NCI-H187 (cell line): ENCODE measurements around the gene AP4M1.

Source experiments
- DNase-seq, 2 experiments: peaks; one replicate each; lab custom pipeline; 2025; lab: John Stamatoyannopoulos, UW

AP4M1 gene, protein sequence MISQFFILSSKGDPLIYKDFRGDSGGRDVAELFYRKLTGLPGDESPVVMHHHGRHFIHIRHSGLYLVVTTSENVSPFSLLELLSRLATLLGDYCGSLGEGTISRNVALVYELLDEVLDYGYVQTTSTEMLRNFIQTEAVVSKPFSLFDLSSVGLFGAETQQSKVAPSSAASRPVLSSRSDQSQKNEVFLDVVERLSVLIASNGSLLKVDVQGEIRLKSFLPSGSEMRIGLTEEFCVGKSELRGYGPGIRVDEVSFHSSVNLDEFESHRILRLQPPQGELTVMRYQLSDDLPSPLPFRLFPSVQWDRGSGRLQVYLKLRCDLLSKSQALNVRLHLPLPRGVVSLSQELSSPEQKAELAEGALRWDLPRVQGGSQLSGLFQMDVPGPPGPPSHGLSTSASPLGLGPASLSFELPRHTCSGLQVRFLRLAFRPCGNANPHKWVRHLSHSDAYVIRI

DNA sequence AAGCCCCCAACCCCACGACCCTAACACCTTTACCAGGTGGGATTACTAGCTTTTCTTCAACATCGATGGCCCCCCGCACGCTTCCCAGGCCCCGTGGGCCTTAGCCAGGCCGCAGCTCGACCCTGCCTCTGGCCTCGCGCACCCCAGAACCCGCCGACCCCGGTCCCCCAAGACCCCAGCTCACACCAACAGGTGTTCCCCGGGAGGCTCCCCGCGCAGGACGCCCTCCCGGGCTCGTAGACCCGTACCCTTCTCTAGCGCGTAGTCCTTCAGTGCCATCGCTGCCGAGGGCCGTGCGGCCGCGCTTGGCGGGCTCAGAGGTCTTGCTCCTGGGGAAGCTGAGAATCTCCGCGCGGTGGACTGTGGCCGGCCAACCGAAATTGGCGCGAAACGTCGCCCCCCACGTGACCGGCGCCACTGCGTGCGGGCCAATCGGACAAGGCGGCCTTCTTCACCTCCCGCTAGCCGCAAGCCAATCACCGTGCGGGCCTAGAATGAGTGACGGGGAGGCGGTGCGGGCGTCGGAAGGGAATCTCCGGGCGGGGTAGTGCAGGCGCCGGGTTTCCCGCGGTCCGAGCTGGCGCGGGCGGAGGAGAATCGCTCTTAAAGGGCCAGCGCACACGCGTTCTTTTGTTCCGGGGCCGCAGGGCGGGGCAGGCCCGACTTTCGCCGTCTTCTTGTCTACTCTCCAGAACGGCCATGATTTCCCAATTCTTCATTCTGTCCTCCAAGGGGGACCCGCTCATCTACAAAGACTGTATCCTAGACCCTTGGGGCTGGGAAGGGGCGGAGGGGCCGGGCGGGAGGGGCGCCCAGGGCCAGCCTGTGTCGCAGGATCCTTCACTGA, at the start of gene AP4M1, which contains the start of gene MCM7:
Gene AP4M1 (plus strand): TSS at position 628 of the 847 bp plus-strand sequence. CDS start 72 bp downstream, at position 700.
Gene MCM7 (minus strand): TSS at position 382 of the 847 bp plus-strand sequence. CDS start 103 bp downstream, at position 279.
- DNase-seq: peak; percentile 94 to 99

DNA sequence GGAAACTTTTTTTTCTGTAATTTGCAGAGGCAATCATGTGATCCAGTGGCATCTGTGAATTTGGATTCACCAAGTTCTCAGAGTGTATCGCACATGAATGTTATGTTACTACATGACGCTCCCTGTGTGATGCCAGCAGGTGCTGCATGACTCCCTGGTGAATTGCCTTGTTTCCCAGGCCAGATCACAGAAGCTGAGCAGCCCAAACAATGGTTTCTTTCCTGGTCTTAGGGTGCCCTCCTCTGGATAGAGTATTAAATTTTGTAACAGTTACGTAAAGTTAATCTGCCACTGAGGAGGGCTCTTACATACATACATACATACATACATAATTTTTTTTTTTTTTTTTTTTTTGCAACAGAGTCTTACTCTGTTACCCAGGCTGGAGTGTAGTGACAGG, 48.2 kb upstream of the AP4M1 start:
- no peak for DNase-seq

DNA sequence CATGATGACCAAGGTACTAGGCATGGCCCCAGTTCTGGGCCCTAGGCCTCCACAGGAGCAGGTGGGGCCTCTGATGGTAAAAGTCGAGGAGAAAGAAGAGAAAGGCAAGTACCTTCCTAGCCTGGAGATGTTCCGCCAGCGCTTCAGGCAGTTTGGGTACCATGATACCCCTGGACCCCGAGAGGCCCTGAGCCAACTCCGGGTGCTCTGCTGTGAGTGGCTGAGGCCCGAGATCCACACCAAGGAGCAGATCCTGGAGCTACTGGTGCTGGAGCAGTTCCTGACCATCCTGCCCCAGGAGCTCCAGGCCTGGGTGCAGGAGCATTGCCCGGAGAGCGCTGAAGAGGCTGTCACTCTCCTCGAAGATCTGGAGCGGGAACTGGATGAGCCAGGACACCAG, 44.4 kb upstream of the AP4M1 start:
- no peak for DNase-seq

DNA sequence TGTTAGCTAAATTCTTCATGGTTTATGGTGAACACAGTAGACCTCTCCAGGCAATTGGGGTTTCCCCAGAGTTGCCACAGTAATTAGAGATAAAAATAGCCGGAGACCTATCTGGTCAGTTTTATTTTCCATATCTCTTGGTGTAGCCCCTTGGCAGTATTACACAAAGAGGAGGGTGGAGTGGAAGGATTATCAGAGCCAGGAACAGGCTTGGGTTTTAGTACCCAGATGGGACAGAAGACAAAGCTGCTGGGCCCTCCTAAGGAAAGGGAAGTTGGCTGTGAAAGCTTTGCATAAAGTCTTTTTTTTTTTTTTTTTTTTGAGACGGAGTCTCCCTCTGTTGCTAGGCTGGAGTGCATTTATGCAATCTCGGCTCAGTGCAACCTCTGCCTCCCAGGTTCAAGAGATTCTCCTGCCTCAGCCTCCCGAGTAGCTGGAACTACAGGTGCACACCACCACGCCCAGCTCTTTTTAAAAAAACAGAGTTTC, 42.1 kb upstream of the AP4M1 start:
- DNase-seq: no peak

DNA sequence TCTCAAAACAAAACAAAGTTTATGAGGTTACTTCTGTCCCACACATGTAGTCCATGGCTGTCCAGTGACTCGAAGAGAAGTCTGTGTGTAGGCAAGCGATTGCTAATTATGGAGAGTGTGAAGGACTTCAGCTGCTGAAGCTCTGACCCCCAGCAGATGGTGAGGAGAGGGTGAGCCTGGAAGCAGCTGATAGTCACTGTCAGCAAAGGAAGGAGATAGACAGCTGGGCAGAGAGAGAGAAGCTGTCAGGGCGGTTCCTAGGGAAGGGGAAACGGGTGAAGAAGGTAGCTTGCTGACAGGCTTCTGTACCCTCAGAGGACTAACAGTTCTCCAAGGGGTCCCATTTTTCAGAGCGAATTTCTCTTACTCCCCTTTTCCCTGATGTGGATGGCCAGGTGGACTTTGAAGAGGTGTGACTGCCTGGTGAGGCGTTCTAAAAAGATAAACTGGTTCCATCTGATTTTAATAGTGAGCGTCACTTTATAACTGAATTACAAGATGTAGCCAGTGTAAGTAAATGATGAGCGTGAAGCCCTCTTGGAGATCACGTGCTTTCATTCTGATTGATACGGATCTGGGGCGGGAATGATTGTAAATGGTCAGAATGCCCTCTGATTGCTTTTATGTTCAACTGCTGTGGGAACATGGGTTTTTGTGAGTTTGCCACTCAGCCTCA, 39.8 kb upstream of the AP4M1 start:
- DNase-seq: no peak

DNA sequence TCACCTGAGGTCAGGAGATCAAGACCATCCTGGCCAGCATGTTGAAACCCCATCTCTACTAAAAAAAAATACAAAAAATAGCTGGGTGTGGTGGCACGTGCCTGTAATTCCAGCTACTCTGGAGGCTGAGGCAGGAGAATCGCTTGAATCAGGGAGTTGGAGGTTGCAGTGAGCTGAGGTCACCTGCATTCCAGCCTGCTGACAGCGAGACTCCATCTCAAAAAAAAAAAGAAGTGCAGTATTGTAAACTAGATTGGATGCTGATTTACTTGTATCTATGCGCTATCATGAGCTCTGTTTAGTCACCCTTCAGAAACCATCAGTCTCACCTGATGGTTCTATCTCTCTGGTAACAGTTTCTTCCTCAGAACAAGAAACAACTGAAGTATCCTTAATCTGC, 38.1 kb upstream of the AP4M1 start:
- DNase-seq: no peak

DNA sequence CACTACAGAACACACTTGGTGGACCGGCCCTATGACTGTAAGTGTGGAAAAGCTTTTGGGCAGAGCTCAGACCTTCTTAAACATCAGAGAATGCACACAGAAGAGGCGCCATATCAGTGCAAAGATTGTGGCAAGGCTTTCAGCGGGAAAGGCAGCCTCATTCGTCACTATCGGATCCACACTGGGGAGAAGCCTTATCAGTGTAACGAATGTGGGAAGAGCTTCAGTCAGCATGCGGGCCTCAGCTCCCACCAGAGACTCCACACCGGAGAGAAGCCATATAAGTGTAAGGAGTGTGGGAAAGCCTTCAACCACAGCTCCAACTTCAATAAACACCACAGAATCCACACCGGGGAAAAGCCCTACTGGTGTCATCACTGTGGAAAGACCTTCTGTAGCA, 37.3 kb upstream of the AP4M1 start:
- DNase-seq: no peak

DNA sequence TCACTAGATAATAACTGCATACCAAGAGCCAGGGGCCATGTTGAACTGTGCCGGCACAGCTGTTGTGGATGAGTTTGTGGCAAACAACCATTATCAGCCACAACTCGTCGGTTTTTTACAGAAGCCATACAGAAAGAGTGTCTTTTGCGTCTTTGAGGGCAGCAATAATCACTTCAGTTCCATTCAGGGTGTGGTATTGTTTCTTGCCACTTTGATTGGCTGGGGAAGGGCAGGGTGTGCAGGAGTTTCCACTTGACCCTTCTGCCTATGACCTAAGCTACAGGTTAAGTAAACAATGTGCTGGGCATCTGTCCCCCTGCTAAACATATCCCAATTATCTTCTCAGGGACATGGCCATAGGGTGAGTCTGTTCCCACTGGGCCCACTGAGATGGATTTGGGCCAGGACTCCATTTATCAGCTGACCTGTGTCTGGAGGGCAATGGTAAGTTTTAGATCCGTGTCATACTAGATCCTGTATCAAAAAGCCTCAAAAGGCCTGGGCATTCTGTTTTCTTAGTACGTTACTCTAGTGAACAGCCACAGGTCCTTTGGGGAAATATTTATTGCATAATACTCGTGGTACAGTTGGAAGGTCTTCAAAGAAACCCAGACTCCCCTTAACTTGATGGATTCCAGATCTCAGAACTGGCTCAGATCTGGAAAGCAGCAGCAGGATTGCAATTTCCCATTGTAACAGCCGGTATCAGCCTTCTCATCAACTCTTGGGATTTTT, 35.8 kb upstream of the AP4M1 start:
- DNase-seq: no peak

DNA sequence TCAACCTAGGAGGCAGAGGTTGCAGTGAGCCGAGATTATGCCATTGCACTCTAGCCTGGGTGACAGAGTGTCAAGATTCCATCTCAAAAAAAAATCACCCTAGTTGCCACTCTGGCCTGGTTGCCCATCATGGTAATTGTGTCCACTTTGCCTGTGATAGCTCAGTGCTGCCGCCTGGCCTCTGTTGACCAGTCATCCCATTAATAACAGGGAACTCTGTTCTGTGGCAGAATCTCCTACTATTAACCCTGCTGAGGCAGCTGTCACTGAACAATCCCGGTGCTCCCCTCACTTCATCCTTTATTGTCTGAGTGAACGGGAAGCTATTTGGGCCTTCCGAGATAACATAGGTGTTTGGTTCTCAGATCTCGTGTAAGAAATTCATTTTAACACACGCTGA, 34.5 kb upstream of the AP4M1 start:
- no peak for DNase-seq

DNA sequence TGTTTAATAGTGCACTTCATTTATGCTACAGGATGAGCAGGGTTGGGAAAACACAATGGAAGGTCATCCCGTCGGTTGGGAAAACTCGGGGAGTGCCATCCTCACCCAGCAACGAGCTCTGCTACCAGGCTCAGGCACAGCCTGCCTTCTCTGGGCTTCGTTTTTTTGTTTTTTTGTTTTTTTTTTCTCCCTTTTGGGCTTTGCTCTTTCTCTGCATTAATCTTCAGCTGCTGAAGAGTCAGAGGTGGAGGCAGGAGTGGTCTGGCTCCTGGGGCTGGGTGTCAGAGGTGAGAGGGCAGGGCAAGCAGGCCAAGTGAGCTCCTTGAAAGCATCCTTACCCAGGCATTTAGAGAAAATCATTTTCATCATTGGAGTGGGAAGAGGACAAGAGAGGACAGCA, 31.5 kb upstream of the AP4M1 start:
- no peak for DNase-seq

DNA sequence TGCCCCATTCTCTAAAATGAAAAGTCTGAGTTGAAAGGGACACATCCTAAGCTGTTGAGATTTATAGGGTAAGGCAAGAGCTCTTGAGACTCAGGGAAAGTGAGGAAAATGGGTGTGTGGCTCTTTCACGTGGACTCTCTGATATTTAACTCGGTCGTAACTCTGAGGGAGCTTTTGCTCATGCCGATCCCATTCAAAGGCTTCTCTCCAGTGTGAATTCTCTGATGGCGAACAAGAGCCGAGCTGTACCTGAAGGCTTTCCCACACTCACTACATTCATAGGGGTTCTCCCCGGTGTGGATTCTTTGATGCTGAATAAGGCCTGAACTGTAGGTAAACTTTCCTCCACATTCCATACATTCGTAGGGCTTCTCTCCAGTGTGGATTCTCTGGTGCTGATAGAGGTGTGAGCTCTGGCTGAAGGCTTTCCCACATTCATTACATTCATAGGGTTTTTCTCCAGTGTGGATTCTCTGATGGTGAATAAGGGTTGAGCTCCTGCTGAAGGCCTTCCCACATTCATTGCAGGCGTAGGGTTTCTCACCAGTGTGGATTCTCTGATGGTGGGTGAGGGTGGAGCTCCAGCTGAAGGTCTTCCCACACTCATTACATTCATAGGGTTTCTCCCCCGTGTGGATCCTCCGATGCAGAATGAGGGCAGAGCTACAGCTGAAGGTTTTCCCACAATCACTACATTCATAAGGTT, 30.3 kb upstream of the AP4M1 start:
- no peak for DNase-seq

DNA sequence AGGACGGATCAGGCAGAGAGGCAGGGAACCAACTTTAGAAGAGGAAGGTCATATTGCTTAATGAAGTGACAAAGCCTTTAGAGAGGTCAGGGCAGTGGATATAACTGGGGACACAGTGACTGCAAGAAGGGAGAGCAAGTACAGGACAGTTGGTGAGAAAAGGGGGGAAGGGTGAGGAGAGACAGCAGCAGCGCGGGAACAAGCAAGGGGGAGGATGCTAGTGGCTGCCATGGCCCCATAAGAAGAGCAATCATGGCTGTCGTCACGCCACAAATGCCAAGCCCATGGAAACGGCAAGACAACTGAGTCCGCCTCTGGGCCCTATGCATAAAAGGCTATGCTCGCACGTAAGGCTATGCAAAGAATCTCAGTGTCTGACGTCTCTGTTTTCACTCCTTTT, 29.0 kb upstream of the AP4M1 start:
- DNase-seq: no peak

DNA sequence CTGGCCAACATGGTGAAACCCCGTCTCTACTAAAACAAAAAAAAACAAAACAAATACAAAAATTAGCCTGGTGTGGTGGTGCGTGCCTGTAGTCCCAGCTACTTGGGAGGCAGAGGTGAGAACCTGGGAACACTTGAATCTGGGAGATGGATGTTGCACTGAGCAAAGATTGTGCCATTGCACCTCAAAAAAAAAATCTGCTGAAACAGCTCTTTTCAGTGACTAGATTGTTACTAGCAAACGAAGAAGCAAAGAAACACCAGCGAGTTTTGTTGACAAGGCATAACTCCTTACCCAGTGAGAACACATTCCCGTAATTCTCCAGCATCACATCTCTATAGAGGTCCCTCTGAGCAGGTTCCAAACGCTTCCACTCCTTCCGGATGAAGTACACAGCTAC, 26.6 kb upstream of the AP4M1 start:
- no peak for DNase-seq

DNA sequence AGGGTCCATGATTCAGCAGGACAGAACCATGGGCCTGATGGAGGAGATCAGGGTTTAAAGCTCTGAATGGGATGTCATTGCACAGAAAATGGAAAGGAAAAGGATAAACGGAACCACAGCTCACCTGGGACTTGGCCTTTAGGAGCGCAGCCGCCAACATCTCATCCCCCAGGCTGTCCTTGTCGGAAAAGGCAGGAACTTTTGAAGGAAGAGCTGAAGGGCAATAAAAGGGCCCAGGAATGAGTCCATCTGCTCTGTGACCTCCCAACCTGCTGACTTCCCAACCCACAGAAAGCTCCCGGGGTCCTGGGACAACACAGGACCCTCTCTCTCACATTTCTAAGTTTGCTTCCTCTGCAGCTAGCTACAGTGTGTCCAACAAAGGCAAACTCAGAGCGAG, 26.0 kb upstream of the AP4M1 start:
- DNase-seq: no peak

DNA sequence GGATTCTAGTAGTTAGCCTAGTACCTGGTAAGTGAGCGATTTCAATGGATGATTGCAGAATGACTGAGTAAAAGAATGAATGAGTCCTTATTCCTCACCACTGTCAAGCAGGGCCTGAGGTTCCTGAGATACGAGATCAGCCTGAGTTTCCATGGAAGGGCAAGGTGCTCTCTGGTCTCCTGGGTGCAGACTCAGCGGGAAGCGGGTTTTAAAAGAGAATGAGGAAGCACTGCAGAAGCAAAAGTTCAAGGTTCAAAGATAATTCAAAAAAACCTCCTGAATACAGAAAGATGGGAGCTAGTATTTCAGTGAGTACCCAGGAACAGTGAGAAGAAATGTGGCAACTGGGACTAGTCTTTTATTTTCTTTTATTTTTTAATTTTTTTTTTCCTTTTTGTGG, 24.2 kb upstream of the AP4M1 start:
- DNase-seq: no peak

DNA sequence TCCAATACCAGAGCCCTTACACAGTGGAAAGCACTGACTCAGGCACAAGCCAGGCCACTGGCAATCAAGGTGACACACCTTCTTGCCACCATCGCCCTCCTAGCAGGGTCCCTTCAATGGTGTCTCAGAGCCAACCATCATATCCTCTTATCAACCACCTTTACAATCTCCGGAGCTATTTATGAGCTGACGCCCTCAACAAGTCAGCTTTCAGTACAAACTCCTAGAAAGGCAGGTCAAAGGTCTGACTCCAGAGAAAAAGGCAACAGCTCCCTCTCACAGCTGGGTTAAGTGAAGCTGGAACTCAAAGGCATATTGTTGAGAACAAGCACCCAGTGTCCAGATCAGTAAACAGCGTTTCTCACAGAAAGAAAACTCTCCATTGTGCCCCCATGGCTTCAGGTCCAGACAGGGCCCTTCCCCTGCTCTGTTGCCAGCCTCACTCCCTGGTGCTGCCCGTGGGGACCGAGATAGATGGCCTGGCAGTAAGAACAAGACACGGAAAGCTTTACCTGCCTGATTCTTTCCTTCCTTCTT, 22.4 kb upstream of the AP4M1 start:
- no peak for DNase-seq

DNA sequence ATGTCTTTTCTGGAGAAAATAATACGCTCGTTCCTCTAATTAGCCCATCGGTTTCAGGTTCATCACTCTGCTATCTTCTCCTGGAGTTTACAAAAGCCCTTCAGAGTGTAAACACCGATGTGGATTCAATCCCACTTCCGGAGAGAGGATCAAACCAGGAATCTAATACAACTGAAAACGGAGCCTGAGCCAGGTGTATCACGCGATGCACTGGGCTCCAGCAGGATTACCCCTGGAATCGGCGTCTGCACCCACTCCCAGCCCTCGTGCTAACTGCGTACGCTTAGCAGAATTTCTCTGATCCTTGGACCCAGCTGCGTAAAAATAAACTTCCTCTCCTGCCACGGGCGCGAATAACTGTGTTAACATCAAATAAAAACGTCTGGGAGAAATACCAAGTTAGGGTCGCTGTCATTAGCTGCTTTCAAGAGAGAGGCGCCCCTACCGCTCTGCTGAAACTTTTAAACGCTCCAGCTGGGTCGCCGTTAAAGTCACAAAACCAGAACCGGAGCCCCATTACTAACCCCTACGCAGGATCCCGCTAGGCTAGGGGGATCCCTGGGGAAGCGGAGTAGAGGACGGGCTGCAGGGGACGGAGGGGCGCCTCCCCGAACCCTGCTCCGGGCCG, 20.4 kb upstream of the AP4M1 start:
- no peak for DNase-seq

DNA sequence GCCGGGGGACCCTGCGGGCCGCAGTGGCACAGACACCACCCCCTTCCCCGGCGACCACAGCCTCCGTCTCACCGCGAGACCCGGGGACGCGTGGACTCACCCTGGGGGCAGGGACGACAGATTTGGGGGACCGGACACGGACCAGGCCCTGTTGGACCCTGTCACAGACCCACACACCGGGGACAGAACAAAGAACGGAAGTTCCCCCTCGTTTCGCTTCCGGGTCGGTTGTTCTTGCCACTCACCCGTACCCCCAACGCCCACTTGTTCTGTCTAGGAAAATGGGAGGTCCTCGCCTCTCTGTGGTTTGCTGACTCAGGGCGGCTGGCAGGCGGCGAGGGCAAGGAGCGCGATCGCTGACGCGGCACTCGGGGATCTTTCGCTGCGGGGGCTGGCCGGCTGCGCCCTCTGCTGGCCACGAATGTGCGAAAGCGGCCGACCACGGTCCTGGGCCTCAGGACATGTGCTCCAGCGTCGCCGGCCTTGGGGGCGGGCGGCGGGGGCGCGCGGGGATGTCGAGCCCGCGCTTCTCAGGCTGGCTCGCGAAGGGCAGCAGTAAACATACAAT, 19.8 kb upstream of the AP4M1 start, which contains the start of gene ZNF3:
Gene ZNF3 (minus strand): TSS at position 189 of the 568 bp plus-strand sequence. CDS start 4,366 bp downstream, outside the sequence.
- DNase-seq: peak; percentile 98

DNA sequence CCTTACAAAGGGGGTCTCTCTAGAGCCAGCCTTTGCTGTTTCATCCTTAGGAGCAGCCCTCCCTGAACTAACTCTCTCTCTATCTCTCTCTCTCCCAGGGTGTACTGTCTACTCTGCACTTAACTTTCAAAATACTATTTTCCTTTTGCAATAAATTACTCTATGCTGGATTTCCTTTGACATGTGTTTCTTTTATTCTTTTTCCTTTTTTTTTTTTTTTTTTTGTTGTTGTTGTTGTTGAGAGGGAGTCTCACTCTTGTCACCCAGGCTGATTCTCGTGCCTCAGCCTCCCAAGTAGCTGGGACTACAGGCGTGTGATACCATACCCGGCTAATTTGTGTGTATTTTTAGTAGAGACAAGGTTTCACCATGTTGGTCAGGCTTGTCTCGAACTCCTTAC, 18.5 kb upstream of the AP4M1 start:
- DNase-seq: no peak

DNA sequence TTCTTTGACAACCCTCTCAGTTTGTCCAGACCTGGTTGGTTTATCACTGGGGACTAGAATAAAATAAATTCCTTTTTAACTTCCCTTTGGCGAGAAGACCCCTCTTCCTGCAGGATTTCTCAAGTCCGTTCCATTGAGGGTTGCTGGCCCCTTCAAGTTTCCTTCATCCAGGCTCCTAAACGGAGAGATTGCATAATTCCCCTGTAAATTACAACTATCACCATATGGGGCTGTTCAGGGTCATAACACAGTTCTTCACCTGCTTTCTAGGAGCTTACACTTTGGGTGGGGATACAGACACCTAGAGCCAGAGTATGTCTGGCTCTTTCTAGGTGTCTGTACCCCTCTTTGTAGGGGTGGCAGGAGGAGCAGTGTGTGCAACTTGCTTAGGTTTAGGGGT, 15.9 kb upstream of the AP4M1 start:
- no peak for DNase-seq
